HepG2 (cell line): ENCODE measurements around the gene HEMK1. TPM values are rescaled to one million over a fixed set of nuclear protein-coding genes. Genes with fewer than 3 reads are reported as not detected.

ENCODE experiments used
- EED ChIP-seq: sonication (generic); formaldehyde crosslinking; IDR thresholded peaks from 2 replicates; pipeline ENCODE4 v1.5.0; 2020; ENCODE audit warnings: mild to moderate bottlenecking, missing genetic modification reagents
- GATAD2A ChIP-seq: IDR thresholded peaks from 2 replicates; pipeline ENCODE4 v1.6.1; 2016
- MEIS2 ChIP-seq: sonication (generic); formaldehyde crosslinking; IDR thresholded peaks from 2 replicates; pipeline ENCODE4 v1.9.0; 2021; ENCODE audit warnings: mild to moderate bottlenecking, missing genetic modification reagents
- RXRB ChIP-seq: IDR thresholded peaks from 2 replicates; pipeline ENCODE4 v1.6.1; 2016; ENCODE audit warnings: borderline replicate concordance, missing genetic modification reagents, missing compliant biosample characterization
- SP140L ChIP-seq: sonication (generic); formaldehyde crosslinking; IDR thresholded peaks from 2 replicates; pipeline ENCODE4 v1.4.0; 2020; ENCODE audit warnings: missing genetic modification reagents, borderline replicate concordance
- STAG1 ChIP-seq: sonication (generic); formaldehyde crosslinking; IDR thresholded peaks from 2 replicates; pipeline ENCODE4 v1.4.0; 2020; ENCODE audit warnings: missing genetic modification reagents
- TARDBP ChIP-seq: sonication (generic); formaldehyde crosslinking; IDR thresholded peaks from 2 replicates; pipeline ENCODE4 v1.8.0; 2022; ENCODE audit warnings: mild to moderate bottlenecking, missing genetic modification reagents
- THAP9 ChIP-seq: sonication (generic); formaldehyde crosslinking; IDR thresholded peaks from 2 replicates; pipeline ENCODE4; 2020; ENCODE audit warnings: missing genetic modification reagents, mild to moderate bottlenecking, borderline replicate concordance
- YEATS2 ChIP-seq: sonication (generic); formaldehyde crosslinking; IDR thresholded peaks from 2 replicates; pipeline ENCODE4 v1.4.0; 2020; ENCODE audit warnings: missing genetic modification reagents, borderline replicate concordance
- ZBTB40 ChIP-seq, 2 experiments: fragments of 450-650 bp in 1 of 2; sonication (generic) in 1 of 2; formaldehyde crosslinking in 1 of 2; IDR thresholded peaks; 2 replicates each; pipeline versions ENCODE4 v1.6.1 to v1.8.0; 2016 to 2022; ENCODE audit warnings: antibody characterized with exemption in 1 of 2, mild to moderate bottlenecking in 1 of 2, missing genetic modification reagents in 1 of 2
- ZFY ChIP-seq: sonication (generic); formaldehyde crosslinking; IDR thresholded peaks from 2 replicates; pipeline ENCODE4 v1.4.0; 2020; ENCODE audit warnings: missing genetic modification reagents
- ZNF556 ChIP-seq: sonication (generic); formaldehyde crosslinking; IDR thresholded peaks from 2 replicates; pipeline ENCODE4 v1.4.0; 2020; ENCODE audit warnings: mild to moderate bottlenecking, missing genetic modification reagents, borderline replicate concordance
- ZNF580 ChIP-seq: IDR thresholded peaks from 2 replicates; pipeline ENCODE4 v1.6.1; 2016; ENCODE audit warnings: low read depth, borderline replicate concordance
- ZNF713 ChIP-seq: sonication (generic); formaldehyde crosslinking; IDR thresholded peaks from 2 replicates; pipeline ENCODE4 v1.4.0; 2020; ENCODE audit warnings: mild to moderate bottlenecking, missing genetic modification reagents
- ZNF792 ChIP-seq: IDR thresholded peaks from 2 replicates; pipeline ENCODE4 v1.6.1; 2016
- polyA plus RNA-seq, 8 experiments: library from polyadenylated mRNA; depleted of rRNA in 3 of 8; stranded (reverse) in 7 of 8; unstranded in 1 of 8; fragments of >200 nt; fragmentation: Illumina TruSeq in 4 of 8; extraction: Trizol in 4 of 8; gene quantifications; 2 replicates each; pipeline versions ENCODE4 v1.2.1 to v1.2.3, GENCODE V29; 2011 to 2016; ENCODE audit warnings: low read depth in 4 of 8, missing spikeins in 1 of 8, mixed read lengths in 1 of 8; ENCODE audit not compliant: insufficient read depth in 1 of 8
- total RNA-seq, 5 experiments: library from RNA; depleted of rRNA; stranded (reverse); fragments of >200 nt; fragmentation: Illumina TruSeq; extraction: Trizol; gene quantifications; 2 replicates each; pipeline ENCODE4 v1.2.3, GENCODE V29; 2016; ENCODE audit warnings: low read depth in 1 of 5

The HEMK1 gene
- total and polyA plus RNA-seq, 2 of the 13 experiments (the other 11 are each of a cell fraction or from before 2014, with no cell fraction given), result 9.8 to 12.6 TPM

- TF ChIP-seq THAP9 (0 out of 2 replicates have a peak, but pooled peaks have one; percentile 18), SP140L (peak; percentile 51; the same call in 1 of the 2 replicates), GATAD2A (CRISPR knock-in tag) (peak; percentile 92), TARDBP (CRISPR knock-in tag) (peak; percentile 89), MEIS2 (CRISPR knock-in tag) (peak; percentile 82; the same call in 1 of the 2 replicates), YEATS2 (CRISPR knock-in tag) (peak; percentile 67; the same call in 1 of the 2 replicates), RXRB (CRISPR knock-in tag) (peak; percentile 93), ZBTB40 (IDR thresholded peaks at IDR 0.05) (no peak), ZBTB40 (CRISPR knock-in tag; IDR thresholded peaks at IDR 0.05) (peak; percentile 73), ZNF580 (peak; percentile 85; the same call in 1 of the 2 replicates), ZNF713 (0 out of 2 replicates have a peak, but pooled peaks have one; percentile 62), EED (CRISPR knock-in tag) (peak; percentile 77; the same call in 1 of the 2 replicates), ZNF556 (CRISPR knock-in tag) (no peak), STAG1 (CRISPR knock-in tag) (0 out of 2 replicates have a peak, but pooled peaks have one; percentile 27), ZFY (peak; percentile 92), ZNF792 (CRISPR knock-in tag) (peak; percentile 36; the same call in 1 of the 2 replicates)
Measured at GRCh38 chr3:50600841-50601591, 31.7 kb downstream of the HEMK1 start (continued).
